GM23338 (cell line): ENCODE measurements around the gene GNA15.

ENCODE experiments used
- CREB1 ChIP-seq: fragments of 250-450 bp; sonication (Bioruptor Pico); IDR thresholded peaks from 2 replicates; pipeline ENCODE4 v1.5.0; 2020; ENCODE audit warnings: low read depth, mild to moderate bottlenecking, moderate library complexity
- CTCF ChIP-seq, 2 experiments: fragments of 200-600 bp in 1 of 2; sonication (generic) in 1 of 2; conservative IDR thresholded peaks; 2 replicates each; pipeline versions ENCODE4 v1.5.1 to v1.6.1; 2016 to 2017; ENCODE audit warnings: antibody characterized with exemption in 2 of 2, low read depth in 2 of 2, mild to moderate bottlenecking in 2 of 2, moderate library complexity in 1 of 2
- ETS1 ChIP-seq: IDR thresholded peaks from 2 replicates; pipeline ENCODE4 v1.6.1; 2016; ENCODE audit warnings: antibody characterized with exemption
- EZH2 ChIP-seq: fragments of 200-600 bp; sonication (generic); IDR thresholded peaks from one replicate; pipeline ENCODE4 v1.8.0; 2017; ENCODE audit warnings: antibody characterized with exemption, mild to moderate bottlenecking, low read depth; ENCODE audit not compliant: unreplicated experiment
- EZH2phosphoT487 ChIP-seq: fragments of 200-600 bp; sonication (generic); IDR thresholded peaks from one replicate; pipeline ENCODE4 v1.8.1; 2018; ENCODE audit warnings: antibody characterized with exemption; ENCODE audit not compliant: unreplicated experiment
- JUNB ChIP-seq: IDR thresholded peaks from one replicate; pipeline ENCODE4 v1.6.1; 2016; ENCODE audit warnings: antibody characterized with exemption; ENCODE audit not compliant: unreplicated experiment
- NANOG ChIP-seq: IDR thresholded peaks from 2 replicates; pipeline ENCODE4 v1.6.1; 2016; ENCODE audit warnings: antibody characterized with exemption, borderline replicate concordance
- POLR2AphosphoS5 ChIP-seq: IDR thresholded peaks from 2 replicates; pipeline ENCODE4 v1.6.1; 2016; ENCODE audit warnings: antibody characterized with exemption, low read depth
- REST ChIP-seq: IDR thresholded peaks from one replicate; pipeline ENCODE4 v1.6.1; 2018; ENCODE audit warnings: antibody characterized with exemption; ENCODE audit not compliant: unreplicated experiment
- STAT1 ChIP-seq: IDR thresholded peaks from one replicate; pipeline ENCODE4 v1.6.1; 2016; ENCODE audit warnings: antibody characterized with exemption; ENCODE audit not compliant: unreplicated experiment
- ZNF114 ChIP-seq: fragments of 250-450 bp; sonication (Bioruptor Pico); IDR thresholded peaks from 2 replicates; pipeline ENCODE4 v1.5.0; 2020; ENCODE audit warnings: mild to moderate bottlenecking, moderate library complexity
- ZNF331 ChIP-seq: fragments of 250-450 bp; sonication (Bioruptor Pico); IDR thresholded peaks from 2 replicates; pipeline ENCODE4 v1.5.0; 2020; ENCODE audit warnings: low read depth, mild to moderate bottlenecking, moderate library complexity

GRCh38 chr19:3179739-3180293, 44.0 kb downstream of the GNA15 start:
- TF ChIP-seq EZH2phosphoT487: no peak
- TF ChIP-seq CTCF (conservative IDR thresholded peaks at IDR 0.05; ENCODE audit: low read depth in 2 of 2): no peak
- no peak for TF ChIP-seq EZH2
- TF ChIP-seq POLR2AphosphoS5: no peak
- no peak for TF ChIP-seq REST
- no peak for TF ChIP-seq CREB1 (CRISPR knock-in tag)
- TF ChIP-seq NANOG: no peak
- no peak for TF ChIP-seq ZNF114
- TF ChIP-seq STAT1: no peak
- TF ChIP-seq JUNB: no peak
- no peak for TF ChIP-seq ZNF331 (CRISPR knock-in tag)
- TF ChIP-seq ETS1: no peak
